ENCODE results near the gene SFR1.

The SFR1 gene

DNA sequence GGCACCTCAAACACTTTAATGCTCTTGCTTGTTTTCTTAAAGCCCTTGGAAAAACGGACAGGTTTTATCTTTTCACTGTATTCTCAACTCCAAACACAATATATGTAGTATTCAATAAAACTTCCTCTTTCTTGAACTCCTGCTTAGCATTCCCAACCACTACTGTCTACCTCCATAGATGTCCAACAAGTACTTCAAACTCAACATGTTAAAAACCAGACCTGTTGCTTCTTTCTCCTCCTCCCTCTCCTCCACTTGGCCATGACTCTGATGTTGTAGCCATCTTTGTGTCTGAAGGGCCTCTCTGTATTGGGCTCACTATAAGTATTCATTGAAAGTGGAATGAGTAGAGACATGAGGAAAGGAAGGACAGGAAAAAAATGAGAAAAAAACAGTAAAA, 20.1 kb upstream of the SFR1 start:
- TF ChIP-seq, protein P1, sequence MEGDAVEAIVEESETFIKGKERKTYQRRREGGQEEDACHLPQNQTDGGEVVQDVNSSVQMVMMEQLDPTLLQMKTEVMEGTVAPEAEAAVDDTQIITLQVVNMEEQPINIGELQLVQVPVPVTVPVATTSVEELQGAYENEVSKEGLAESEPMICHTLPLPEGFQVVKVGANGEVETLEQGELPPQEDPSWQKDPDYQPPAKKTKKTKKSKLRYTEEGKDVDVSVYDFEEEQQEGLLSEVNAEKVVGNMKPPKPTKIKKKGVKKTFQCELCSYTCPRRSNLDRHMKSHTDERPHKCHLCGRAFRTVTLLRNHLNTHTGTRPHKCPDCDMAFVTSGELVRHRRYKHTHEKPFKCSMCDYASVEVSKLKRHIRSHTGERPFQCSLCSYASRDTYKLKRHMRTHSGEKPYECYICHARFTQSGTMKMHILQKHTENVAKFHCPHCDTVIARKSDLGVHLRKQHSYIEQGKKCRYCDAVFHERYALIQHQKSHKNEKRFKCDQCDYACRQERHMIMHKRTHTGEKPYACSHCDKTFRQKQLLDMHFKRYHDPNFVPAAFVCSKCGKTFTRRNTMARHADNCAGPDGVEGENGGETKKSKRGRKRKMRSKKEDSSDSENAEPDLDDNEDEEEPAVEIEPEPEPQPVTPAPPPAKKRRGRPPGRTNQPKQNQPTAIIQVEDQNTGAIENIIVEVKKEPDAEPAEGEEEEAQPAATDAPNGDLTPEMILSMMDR (IDR thresholded peaks at IDR 0.05; ENCODE audit: insufficient read depth, low read depth, low read length, missing control alignments), result no peak
- no peak for DNase-seq (ENCODE audit: low read depth)
- no peak overlapping the region for H3K4me3 ChIP-seq (ENCODE audit: low read depth, low read length)

DNA sequence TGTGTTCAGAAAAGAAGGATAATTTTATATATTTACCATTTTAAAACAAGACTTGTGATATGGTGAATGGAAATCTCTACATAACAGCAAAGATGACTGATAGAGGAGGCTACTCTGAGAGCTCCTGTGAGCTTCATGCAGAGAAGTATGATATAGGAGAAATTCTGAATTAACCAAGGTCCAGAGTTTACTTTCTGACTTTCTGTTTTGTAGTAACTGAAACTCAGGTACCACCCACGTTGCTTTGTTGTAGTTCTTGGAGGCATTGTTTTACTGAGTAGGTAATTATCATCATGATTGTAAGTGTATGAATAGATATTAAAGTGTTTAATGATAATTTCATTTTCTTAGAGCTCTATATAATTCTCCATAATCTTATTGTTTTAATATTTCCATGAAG, 18.0 kb upstream of the SFR1 start:
- peak; percentile 16 for DNase-seq (ENCODE audit: low read depth)
- TF ChIP-seq, protein P1 (IDR thresholded peaks at IDR 0.05; ENCODE audit: insufficient read depth, low read depth, low read length, missing control alignments), result no peak

DNA sequence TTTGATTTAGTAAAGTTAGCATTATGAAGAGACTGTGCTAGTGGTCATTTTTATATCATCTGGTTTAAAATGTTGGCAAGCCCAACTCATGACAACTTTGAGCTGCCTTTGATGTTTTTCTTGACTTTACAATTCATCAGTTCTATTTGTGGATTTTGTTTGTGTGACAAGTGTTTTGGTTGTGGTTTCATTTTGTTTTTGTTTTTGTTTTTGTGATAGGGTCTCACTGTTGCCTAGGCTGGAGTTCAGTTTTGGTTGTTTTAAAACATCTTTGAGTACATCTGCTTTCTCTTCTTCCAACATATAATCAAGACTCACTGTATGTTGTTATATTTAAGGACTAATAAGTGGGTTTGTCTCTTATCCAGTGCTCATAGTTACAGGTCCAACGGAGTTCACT, 17.6 kb upstream of the SFR1 start:
- DNase-seq (ENCODE audit: low read depth), result peak; percentile 27
- H3K4me3 ChIP-seq (ENCODE audit: low read depth, low read length), result no peak overlapping the region
- TF ChIP-seq, protein P1 (IDR thresholded peaks at IDR 0.05; ENCODE audit: insufficient read depth, low read depth, low read length, missing control alignments), result no peak

More for the DNA sequence above, 18.0 kb upstream of the SFR1 start:
- no peak overlapping the region for H3K4me3 ChIP-seq (ENCODE audit: low read depth, low read length)

DNA sequence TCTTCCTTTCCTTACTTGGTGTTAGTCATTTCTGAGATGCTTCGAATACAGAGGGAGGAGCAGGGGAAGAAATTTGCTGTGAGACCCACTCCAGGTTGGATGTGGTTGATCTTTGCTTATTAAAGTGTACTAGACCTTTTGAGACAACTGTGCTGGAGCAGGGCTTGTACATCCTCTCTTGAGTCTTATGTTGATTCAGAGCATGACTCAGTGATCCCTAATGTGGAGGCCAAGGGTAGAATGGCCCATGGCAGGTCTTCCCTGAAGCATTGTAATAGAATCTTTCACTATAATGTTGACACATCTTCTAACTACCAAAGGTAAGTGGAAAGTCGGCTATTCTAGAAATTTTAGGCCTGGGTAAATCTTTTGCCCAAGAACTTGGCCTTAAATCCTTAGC, 17.0 kb upstream of the SFR1 start:
- DNase-seq (ENCODE audit: low read depth), result no peak
- no peak overlapping the region for H3K4me3 ChIP-seq (ENCODE audit: low read depth, low read length)
- TF ChIP-seq, protein P1 (IDR thresholded peaks at IDR 0.05; ENCODE audit: insufficient read depth, low read depth, low read length, missing control alignments), result no peak

DNA sequence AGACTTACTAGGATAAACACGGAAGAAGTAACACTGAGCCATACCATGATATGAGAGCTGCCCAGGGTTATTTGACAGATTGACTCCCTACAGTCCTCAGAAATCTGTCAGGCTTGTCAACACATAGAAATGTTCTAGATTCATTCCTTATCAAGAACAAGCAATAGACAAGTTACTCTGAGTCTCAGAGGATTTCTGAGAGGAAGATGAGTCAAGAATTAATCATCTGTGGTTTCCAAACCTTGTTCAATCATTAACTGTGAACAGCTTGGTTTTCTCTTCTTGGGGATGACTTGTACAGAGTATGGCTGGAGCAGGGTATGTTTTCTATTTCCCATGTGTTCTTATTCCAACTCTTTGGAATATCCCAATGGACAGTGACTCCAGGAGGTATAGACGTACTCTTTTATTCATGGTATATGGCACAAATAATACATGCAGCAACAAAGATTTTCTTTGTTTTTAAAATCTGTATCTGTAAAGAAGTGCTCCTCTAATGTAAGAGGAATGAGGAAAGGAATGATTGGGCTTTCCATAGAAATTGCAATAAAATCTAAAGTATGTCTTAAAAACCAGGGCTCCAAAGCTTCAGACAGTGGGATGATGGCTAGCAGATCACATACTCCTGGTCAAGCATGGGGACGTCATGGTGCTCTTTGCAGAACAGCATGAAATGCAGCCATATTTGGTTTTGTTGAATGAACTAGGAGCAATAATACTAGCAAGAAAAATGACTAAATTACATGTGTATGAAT, 11.9 kb upstream of the SFR1 start:
- DNase-seq (ENCODE audit: low read depth), result no peak
- no peak overlapping the region for H3K4me3 ChIP-seq (ENCODE audit: low read depth, low read length)
- TF ChIP-seq, protein P1 (IDR thresholded peaks at IDR 0.05; ENCODE audit: insufficient read depth, low read depth, low read length, missing control alignments), result no peak

DNA sequence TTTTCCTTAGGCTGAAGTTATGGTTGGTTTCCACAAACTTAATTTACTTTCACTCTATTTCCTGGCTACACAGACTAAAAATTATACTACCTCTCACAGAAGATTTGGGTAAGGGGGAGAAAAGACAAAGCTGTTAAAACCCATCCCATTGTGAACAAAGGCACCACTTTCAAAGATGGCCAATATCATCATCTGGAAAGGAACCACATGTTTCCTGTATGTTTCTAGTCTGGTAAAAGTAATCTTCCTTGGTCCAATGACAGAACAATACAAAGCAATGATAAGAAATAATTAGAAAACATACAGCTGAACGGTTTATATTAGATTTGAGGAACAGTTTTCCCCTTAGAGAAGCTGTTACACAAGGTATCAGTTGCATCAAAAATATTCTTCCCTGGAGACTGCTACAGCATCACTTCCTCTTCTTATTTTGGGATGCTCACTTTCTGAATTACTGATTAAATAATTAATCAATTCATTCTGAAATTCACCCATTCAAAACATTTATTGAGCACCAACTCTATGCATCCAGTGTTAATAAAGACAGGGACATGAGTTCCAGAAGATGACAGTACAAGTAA, 8.5 kb upstream of the SFR1 start:
- TF ChIP-seq, protein P1 (IDR thresholded peaks at IDR 0.05; ENCODE audit: insufficient read depth, low read depth, low read length, missing control alignments), result no peak
- H3K4me3 ChIP-seq (ENCODE audit: low read depth, low read length), result no peak overlapping the region
- DNase-seq (ENCODE audit: low read depth), result no peak

All from GM12865 (cell line).